Activated CD4-positive, alpha-beta T cell treated with anti-CD3 and anti-CD28 coated beads, Interleukin-2, Interleukin-4, amounts not matched to agents 100 ng/mL and 50 ng/mL, durations not matched to agents 16 hours and 8 hours (primary cell): ENCODE data around the gene MMP8.

Source experiments
- DNase-seq: peaks from one replicate; pipeline ENCODE4 v3.0.0-alpha.2; 2020; ENCODE audit warnings: low spot score

MMP8 gene

DNA sequence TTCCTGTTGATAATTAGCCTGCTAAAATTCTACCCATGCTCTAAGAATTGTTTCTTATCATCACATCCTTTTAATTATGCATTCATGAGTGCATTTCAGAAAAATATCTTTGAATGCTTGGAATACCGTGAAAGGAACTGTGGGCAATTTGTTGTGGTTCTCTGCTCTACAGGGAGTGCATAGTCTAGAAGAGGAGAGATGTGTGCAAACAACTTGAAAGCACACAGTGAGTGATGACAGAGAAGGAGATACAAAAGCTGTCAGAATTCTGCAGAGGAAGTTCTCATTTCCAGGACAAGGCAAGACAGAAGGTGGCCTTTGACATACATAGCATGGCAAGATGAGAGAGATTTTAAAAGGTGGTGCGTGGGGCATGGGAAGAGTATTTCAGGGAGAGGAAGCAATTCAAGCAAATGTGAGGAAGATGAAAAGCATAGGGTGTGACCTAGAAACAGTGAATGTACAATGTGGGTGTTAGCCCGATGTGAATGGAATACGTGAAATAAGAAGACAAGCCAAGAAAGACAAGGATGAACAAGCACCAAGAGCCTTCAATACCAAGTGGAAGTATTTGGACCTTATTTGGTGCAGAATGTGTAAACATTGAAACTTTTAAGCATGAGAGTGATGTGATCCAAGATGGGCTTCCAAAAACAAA, 5.0 kb downstream of the MMP8 start:
- no peak for DNase-seq

DNA sequence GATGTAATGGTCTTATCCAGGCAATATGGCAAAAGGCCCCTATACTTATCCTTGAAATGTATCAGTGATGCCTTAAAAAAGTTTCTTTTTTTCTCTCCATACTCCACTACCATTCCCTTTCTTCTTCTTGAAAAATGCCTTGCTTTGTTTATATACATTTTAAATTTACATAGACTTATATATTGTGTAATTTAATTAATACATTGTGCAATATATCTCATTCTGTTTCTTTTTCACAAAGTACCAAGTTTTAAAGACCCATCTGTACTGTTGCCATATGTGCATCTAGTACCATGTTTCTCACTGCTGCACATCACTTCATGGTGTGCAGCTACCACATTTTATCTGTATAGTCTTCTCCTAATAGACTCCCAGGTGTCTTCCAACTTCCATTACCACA, 7.5 kb downstream of the MMP8 start:
- DNase-seq = no peak

DNA sequence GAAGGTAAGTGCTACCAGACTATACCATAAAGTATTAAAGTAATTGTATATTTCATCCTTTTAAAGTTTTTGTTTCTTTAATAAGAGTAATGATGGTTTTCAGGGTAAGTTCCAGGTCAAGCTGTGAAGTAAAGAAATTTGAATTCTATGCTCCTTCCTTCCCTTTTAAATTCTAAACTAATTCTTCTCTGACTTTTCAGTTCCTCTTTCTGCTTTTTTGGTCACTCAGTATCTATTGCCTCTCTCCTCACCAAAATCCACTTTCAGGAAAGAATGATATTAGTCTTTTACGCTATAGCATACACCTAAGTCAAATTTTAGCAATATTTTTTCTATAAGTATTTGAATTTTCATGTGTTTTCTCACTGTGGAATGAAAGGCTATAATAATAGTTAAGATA, 8.2 kb downstream of the MMP8 start:
- DNase-seq = no peak

DNA sequence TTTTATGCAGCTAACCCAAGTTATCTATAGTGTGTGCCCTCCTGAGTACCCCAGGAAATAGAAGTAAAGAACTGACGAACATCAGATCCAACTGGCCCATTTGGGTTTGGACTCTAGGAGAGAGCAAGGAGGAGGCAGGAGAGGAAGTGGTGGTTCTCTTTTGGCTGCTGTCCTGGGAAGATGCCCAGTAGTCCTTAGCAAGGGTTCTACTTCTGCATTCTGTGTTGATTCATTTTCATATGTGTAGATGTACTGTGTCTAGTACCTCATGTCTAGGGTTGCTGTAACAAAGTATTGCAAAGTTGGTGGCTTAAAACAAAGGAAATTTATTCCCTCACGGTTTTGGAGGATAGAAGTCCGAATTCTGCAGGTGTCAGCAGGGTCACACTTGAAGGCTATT, 12.6 kb downstream of the MMP8 start:
- no peak for DNase-seq

DNA sequence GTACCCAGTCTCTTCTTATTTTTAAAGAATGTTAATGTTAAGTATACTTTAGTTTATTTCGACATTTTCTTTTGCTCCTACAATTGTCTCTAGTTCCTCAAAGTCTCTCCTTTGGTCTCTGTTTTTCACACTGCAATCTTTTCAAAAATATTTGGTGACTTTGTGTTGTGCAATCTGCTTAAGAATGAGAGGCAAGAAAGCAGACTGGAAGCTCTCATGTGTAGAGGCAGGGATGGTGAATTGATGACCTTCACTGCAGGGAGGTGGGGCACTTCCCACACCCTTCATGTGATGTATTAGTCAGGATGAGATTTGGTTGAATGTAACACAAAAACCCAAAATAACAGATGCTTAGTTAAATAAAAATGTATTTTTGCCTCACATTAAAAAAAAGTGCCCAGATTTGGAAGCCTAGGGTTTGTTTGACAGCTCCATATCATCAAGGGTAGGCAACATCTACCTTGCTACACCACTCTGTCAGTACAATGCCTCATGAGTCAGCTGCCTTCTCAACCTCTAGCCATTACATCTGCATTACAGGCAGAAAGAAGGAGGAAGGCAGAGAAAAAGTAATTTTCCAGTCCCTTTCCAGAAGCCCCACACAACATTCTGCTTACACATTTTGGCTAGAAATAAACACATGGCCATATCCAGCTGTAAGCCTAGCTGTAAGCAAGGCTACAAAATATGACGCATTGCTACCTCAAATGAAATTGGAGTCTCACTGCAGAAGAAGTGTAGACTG, 15.4 kb downstream of the MMP8 start:
- no peak for DNase-seq

DNA sequence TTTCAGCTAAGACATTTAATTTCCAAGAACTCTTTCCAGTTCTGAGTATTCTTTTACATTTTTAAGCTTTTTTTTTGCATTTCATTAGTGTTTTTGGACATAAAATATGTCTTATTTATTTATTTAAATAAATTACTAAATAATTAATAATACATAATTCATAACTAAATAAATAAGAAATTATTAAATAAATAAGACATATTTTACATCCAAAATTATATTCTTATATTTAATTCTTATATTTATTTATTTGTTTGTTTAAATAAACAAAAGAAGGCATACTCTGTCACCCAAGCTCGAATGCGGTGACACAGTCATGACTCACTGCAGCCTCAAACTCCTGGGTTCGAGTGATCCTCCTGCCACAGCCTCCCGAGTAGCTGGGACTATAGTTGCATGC, 16.1 kb downstream of the MMP8 start:
- no peak for DNase-seq

DNA sequence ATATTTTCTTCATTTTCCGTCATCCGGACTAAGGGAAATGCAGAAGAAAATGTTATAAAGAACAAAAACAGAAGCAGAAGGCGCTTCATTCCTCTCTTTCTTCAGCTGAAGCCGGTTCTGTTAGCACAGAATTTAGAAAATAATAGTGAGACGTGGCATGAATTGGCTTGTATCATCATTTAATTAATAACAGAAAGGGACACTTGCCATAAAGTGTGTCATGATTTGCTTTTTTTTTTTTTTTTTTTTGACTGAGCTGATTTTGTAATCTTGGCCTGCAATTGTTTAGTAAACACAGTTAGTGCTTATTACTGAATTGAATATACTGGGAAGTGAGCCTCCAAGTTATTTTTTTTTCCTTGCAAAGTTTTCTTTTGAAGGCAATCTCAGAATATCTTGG, 19.1 kb downstream of the MMP8 start, which contains the start of gene MMP27:
TSS of gene MMP27 (minus strand) at position 144 of the 400 bp plus-strand sequence. CDS start at position 89, 55 bp downstream.
- DNase-seq = no peak

DNA sequence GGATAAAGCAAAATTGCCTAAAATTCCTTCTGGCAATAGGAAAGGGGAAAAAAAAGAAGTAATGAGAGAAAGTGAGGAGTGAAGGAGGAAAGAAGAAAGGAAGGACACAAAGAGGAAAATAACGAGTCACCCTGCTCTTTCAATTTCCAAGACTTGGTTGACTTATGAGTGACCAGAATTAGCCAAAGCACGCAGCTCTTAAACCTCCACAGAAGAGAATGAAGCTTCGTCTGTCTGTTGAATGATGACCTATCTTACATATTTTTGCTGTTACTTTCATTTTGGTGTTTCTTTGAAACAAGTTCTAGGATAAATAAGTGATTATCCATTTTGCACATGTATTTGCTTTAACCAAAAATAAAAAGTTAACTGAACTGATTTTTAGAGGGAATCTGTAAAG, 19.9 kb downstream of the MMP8 start:
- no peak for DNase-seq

DNA sequence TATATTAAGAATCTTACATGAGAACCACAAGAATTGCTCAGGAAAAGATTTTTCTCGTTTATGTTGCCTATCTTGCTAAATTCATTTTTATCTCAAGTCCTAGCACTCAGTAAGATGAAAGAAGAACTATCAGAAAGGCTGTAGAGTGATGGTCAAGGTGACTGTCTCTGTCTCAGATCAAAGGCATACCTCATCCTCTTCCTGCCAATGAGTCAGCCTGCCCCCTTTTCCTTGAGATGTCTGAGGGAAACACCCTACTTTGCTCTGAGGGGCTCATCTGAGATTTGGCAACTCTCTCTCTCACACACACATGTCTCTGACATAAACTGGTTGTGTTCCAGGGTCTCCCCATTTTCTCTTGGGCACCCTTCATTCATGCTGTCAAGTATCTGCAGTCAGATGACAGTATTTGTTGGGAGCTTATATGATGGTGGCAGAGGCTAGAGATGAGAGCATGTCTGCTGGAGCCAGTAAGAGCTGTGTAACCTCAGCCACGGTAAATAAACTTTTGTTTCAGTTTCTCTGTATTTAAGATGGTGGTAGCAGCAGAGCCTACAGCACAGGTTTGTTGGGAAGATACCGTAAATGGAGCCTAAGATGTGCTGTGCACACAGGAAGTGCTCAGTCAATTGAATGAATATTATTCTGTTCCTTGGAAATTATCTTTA, 20.8 kb downstream of the MMP8 start:
- no peak for DNase-seq

DNA sequence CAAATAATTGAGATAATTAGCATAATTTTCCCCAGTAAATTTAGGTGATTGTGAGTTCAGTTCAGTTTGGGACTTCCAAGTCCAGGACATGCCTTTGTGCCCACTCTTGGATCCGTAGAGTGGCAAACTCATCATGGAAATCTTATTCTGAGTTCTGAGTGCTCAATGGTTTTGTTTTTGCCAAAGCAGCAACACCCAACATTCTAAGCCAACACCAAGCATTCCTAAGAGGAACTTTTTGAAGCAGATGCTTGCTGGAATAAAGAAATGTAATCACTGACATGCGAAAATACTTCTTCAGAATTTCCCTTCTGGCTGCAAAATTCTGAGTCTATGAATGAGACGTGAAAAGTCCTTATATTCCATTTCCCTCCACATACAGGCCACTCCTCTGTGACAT, 29.6 kb downstream of the MMP8 start:
- no peak for DNase-seq

DNA sequence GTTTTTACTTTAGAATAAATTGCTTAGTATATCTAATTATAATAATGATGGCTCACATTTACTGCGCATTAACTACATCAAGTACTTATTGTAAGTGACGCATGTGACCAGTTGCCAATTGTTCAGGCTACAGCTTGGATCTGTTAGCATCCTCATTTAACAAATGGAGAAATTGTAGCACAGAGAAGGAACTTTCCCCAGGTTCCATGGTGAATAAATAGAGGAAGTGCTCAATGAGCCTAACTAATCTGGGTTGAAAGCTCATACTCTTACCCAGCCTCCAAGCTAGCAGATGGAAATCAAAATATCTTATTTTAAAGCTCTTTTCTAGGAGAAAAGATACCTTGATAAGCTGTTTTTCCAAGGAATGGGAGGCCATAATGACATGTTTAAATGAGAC, 39.0 kb downstream of the MMP8 start:
- DNase-seq = no peak

DNA sequence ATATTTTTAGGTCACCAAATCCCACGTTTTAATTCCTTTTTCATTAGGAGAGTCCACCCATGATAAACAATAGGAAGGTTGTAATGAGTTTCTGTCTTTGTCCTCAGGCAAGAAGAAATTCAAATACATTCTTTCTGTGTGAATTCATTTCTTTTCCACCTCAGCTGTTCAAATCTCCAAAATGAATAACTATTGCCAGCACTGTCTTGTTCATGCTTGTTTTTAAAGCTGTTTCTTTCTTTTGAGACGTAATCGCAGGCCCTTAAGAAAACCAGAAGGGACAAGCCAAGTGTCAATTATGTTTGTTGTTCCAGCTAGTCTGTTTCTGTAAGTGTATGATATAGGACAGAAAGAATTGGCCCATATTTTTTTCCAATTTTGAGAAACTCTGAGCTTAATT, 39.4 kb downstream of the MMP8 start:
- DNase-seq = no peak

DNA sequence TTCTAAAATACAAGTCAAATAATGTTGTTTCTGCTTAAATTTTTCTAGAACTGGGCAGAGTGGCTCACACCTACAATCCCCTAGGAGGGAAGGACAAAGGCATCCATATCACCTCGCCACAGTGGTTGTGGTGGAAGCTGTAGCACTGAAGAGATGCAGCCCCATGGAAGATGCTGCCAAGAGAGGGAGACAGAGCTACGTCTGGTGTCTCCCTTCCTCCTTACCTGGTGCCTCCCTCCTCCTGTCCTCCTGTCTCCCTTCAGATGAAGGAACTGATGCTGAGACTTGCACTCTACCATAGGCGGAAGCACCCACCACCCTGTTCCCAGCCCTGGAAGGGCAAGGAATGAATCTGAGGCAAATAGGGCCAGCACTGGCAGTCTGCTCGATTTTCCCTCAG, 41.5 kb downstream of the MMP8 start:
- DNase-seq = no peak

DNA sequence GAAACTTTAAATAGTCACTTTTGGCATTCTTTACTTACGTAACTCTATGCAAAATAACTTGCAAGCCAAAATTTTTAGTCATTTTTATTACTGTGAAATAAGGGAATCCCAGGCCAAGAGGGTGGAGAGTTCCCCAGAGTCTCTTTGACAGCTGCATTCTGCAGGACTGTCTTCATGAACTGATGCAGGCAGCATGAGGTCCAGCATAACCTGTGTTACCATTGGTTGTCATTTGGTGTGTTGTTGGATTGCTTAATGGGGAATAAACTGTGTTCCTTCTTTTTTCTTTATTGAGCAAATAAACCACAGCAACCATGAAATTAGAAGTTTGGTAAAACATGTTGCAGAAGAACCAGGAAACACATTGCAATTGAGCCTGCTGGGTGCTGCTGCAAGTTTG, 43.8 kb downstream of the MMP8 start:
- no peak for DNase-seq

DNA sequence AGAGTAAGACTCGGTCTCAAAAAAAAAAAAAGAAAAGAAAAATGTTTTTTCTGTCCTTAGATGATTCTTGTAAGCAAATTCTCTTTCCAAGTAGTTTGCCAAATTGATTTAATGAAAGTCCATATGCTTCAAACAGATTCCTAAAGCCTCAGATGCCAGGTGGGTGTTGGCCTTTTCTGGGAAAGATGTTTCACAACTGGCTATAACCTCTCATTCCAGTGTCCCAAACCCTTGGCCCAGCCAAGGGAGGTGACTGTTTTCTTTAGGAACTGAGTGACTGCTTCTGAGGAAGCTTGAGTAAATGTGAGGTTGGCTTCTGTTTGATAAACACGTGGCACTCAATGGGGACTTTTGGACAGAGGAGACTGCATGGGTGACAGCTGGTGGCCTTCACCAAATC, 46.7 kb downstream of the MMP8 start:
- no peak for DNase-seq

DNA sequence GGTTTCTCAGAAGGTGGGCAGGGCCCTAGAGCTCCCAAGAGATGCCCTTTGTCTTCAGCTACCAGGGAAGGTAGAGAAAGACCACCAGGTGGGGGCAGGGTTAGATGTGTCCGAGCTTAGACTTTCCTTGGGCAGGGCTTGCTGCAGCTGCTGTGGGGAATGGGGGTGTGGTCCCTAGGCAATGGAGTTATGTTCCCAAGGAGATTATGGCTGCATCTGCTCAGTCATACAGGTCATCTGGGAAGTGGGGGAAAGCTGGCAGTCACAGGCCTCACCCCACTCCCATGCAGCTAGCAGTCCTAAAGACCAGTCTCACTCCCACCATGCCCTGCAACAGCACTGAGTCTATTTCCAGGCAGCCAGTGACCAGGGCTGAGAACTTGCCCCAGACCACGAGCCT, 48.7 kb downstream of the MMP8 start:
- no peak for DNase-seq

DNA sequence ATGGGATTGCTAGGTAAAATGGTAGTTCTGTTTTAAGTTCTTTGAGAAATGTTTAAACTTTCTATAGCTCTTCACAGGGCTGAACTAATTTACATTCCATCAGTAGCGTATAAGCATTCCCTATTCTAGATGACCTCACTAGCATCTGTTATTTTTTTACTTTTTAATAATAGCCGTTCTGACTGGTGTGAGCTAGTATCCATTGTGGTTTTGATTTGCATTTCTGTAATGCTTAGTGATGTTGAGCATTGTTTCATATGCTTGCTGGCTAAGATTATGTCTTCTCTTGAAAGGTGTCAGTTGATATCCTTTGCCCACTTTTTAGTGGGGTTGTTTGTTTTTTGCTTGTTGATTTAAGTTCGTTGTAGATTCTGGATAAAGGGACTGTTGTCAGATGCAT, 55.1 kb downstream of the MMP8 start:
- DNase-seq = no peak

DNA sequence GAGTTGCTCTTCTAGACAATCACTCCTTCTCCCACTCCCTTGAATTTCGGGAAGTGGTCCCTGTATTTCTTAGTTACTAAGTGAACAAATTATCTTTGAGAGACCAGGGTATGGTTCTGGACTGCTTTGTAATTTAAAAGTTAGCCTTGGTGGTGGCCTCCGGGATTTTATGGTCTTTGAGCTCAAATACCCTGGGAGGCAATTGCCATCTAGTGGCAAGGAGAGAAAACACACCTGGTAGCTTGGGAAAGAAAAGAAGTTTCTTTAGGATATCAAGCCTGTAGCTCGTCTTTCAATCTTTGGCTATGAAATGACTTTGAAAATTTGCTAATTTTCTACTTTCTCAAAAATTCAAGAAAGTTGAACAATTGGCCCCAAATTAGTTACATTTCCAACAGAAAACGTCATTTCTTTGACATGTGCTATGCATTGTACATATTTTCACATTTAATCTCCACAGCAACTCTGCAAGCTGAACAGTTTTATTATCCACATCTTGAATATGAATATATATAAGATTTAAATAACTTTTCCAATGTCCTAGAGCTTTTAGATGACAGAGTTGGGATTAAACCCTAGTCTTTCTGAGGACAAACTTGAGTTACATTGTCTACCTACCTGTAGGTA, 58.3 kb downstream of the MMP8 start:
- peak; percentile 49 for DNase-seq

DNA sequence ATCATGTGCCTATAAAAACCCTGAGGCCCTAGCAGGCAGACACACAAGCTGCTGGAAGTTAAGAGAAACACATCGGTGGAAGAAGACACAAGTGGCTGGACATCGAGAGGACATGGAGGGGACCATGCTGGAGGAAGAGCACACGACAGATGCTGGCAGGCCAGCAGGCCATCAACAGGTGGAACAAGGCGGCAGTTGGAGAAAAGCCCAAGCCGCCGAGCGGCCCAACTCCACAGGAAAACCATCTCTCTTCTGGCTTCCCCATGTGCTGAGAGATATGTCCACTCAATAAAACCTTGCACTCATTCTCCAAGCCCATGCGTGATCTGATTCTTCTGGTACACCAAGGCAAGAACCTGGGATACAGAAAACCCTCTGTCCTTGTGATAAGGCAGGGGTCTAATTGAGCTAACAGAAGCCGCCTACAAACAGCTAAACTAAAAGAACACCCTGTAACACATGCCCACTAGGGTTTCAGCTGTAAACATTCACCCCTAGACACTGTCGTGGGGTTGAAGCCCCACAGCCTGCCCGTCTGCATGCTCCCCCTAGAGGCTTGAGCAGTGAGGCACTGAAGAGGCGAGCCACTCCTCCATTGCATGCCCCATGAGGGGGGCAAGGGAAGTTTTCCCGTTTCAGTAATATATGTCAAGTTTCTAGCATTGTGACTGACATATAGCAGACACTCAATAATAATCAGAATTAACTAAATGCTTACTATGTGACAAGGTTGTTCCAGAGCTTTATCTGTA, 60.6 kb downstream of the MMP8 start:
- peak; percentile 20 for DNase-seq

DNA sequence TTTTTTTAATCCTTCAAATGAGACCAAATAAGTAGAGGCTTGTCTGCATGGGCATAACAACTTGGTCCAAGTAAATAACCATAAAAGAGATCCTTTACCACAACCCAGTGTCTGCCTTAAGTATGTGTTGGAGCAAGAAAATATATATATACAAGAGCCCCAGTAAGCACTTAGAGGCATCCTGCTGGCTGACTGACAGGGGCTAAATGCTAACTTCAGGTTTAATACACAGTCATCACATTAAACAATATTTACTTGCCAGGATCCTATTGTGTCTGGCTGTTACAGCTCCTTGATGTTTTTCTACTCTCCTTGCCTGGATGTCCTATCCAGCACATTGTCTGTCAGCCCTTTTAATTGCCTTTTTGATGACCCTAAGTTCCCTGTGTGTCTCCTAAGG, 62.1 kb downstream of the MMP8 start:
- no peak for DNase-seq
